Glomerular visceral epithelial cell (primary cell): ENCODE data around the gene PDIA5.
"Not testable (repeated sequence)": the region's sequence is repeated elsewhere in the genome, so short reads cannot be mapped to it uniquely, and the experiment has no call there.

ENCODE experiments used
- DNase-seq: peaks from one replicate; pipeline ENCODE4 v3.0.0-alpha.2; 2016; ENCODE audit errors: extremely low spot score

PDIA5 gene

GRCh38 chr3:123147754-123148535 lies 81.1 kb downstream of the PDIA5 start:
- no peak for DNase-seq

DNA sequence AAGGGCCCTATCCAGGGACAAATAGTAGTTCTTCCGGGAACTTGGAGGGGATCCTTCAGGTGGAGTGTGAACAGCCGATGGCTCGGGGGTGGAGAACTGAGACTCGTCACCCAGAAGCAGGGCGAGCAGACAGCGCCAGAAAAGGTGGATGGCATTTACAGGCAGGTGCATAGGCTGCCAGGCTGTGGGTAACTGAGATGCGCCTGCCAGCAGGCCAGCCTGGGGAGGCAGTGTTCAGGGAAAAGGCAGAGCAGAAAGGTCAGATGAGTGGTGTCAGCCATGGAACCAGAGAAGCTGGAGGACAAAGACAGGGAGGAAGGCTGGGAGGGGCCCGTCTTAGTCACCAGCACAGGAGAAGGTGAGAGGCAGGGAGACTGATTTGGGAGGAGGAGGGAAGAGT lies 81.9 kb downstream of the PDIA5 start:
- DNase-seq: no peak

DNA sequence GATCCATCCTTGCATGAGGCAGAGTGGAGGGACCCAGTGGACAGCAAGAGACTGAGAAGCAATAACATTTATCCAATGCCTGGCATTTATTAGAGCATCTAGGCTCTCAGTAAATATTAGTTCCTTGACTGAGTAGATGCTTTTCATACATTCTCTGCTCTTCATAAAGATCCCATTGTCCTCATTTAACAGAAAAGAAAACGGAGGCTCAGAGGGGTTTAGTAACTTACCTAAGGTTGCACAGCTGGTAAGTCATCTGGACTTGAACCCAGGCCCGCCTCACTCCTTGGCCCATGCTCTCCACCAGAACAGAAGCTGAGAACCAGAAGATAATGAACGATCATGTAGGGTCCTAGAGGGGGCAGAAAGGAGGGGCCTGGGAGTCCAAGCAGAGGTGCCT lies 82.7 kb downstream of the PDIA5 start:
- no peak for DNase-seq

- DNase-seq: no peak
These were observed 83.8 kb downstream of the PDIA5 start for GRCh38 chr3:123150449-123151215.

GRCh38 chr3:123151251-123151705 lies 84.5 kb downstream of the PDIA5 start:
- no peak for DNase-seq

DNA sequence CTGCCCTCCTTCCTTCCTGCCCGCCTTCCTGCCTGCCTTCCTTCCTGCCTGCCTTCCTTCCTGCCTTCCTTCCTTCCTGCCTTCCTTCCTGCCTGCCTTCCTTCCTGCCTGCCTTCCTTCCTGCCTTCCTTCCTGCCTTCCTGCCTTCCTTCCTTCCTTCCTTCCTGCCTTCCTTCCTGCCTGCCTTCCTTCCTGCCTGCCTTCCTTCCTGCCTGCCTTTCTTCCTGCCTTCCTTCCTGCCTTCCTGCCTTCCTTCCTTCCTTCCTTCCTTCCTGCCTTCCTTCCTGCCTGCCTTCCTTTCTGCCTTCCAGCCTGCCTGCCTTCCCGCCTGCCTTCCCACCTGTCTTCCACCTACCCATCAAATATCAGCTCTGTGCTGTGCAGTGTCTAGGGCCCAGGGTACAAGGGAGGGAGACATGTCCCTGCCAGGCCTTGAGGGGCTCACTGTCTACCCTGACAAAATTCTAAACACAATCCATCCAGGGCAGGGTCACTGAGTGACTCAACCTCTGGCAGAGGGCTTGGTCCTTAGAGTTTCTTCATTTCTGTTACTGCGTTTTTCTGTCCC lies 85.1 kb downstream of the PDIA5 start:
- DNase-seq: not testable (repeated sequence)

GRCh38 chr3:123152687-123153086 lies 85.9 kb downstream of the PDIA5 start:
- DNase-seq: no peak

DNA sequence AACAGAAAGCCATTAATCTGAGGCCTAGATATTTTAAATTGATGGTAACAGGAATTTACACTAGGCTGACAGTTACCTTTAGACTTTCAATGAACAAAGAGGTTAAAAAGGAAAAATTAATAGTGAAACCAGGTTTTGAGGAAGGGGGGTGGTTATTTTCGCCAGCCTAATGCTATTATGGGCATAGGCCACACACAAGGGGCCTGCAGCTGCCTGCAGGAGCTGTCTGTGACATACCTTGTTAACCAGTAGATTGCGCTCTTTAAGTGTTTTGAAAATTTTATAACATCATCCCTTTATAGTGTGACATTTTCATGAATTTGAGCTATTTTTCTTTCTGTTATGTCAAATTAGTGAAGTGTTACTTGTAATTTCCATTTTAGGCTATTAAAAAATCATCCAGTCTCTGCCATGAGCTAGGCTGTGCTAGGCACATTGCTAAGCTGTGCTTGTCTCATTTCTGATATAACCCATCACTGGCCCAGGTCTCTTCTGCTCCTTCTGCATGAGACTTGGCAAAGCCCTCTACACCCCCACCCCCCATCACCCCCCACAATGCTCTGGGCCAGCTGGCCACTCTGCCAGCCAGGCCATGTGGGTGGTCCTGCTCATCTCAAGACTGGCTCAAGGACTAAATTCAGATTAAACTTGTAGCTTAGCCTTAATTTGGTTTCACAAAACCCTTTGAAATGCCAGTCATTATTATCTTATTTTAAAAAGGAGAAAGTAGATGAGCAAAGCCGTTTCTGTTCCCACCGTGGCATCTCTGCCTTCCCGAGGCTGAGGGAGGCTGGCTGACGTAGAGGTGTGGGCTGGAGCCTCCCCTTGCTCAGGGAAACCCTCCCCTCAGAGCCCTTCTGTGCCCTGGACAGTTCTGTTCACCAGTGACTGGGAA lies 86.5 kb downstream of the PDIA5 start:
- DNase-seq: no peak

- DNase-seq: no peak
These were observed 87.5 kb downstream of the PDIA5 start for GRCh38 chr3:123154020-123154985.

GRCh38 chr3:123155471-123156011 lies 88.7 kb downstream of the PDIA5 start:
- no peak for DNase-seq

DNA sequence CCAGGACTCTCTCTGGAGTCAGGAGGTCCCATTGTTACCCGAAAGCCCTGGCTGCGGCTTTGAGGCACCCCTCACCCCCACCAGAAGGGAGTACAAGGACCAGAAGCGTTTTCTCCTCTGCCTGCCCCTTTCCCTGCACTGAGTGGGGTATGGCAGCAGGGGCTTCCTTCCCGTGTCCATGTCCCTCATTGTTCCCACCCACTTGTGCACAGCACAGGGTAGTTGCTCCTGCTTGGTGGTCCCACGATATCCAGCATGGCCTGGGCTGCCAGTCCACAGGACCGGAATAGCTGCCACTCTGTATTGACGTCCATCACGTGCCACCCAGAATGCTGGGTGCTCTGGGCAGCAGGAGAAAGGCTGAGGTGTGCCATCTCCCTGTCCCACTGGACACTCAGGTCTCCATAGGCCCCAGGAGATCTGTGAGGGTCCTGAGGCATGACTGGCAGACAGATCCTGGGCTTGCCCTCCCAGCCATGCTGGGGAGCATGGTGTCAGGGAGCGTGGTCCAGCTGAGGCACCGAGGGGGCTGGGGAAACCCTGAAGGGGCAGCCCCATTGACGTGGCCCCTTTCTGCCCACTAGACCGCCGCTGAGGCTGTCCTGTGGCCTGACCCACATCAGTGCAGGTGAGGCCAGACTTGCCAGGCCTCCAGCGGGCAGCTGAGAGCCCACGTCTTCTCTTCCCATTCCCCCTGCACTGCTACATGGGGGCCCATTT lies 89.6 kb downstream of the PDIA5 start:
- DNase-seq: no peak

DNA sequence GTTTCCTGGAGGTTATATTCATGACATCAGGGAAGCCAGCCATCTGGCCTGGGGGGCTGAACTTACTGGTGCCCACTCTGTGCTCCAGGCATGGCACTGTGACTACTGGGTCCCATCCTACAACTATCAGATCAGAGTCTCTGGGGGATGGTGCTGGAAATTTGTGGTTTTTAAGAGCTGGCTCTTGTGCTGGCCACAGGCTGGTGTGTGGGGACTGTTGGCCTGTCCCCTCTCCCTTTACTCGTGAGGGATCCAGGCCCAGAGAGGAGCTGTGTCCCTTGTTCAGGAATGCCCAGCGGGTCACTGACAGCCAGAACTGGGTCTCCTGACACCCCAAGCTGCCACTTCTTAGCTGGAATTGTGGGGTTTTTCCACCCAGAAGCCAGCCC lies 90.4 kb downstream of the PDIA5 start:
- DNase-seq: no peak

- DNase-seq: no peak
These were observed 90.9 kb downstream of the PDIA5 start for GRCh38 chr3:123157598-123158287.

DNA sequence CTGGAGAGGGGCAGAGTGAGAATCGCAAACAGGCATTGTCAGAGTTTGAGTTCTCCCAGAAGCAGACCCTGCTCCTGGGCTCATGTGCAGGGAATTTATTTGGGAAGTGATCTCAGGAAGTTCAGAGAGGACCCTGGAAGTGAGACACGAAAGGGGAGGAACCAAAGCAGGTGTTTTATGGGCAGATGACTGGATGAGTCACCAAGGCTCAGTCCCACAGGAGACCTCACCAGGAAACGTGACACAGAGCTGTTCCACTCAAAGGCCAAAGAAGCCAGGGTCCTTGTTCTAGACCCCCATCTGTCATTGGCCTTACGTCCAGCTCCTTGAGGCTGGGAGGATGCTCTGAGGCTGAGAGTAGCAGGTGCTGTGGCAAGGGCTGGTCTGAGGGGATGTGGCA lies 91.5 kb downstream of the PDIA5 start:
- no peak for DNase-seq

DNA sequence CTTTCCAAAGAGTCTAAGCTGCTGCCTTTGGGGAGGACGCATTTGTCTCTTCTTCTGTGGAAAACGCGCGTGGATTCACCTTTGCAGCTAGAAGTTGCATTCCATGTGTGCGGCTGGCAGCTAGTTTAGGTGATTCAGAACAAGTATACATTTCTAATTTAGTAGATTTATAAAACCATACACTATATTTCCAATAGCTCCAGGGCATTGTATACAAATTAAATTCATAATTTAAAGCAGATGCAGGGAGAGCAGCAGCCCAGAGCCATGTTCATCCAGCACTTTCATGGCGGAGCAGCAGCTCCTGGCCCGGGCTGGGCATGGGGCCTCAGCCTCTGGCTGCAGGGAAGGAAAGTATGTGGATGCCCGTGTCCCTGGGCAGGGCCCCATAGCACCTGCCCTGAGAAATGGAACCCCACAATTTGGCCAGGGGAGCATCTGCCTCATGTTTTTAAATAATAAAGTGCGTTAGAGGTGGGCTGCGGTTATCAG lies 92.1 kb downstream of the PDIA5 start:
- no peak for DNase-seq

GRCh38 chr3:123159926-123160635 lies 93.3 kb downstream of the PDIA5 start:
- DNase-seq: peak; percentile 17

- no peak for DNase-seq
These were observed 94.3 kb downstream of the PDIA5 start for GRCh38 chr3:123161167-123161566.

DNA sequence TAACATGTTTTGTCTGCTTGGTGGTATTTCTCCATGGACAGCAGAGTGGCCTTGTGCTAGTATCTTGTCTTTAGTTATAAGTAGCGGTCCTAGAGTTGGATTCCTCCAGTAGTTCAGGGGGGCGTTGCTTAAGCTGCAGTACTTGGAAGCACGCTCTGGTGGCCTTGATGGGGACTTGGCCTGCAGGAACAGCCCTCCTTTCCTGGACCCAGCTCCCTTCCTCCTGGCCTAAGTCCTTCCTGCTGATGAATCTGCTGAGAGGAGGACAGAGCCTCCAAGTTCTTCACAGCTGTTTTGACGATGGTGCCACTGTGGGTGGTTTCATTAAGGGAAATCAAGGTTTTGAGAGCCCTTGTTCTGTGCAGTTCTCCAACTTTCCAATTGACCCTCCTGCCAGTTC lies 96.3 kb downstream of the PDIA5 start:
- no peak for DNase-seq
